ENCODE measurements around the gene PCGF6.

GRCh38 chr10:103316087-103316486 is 34.9 kb downstream of the PCGF6 start:
- no peak for TF ChIP-seq POLR2A (IDR thresholded peaks at IDR 0.05)
- TF ChIP-seq CTCF (IDR thresholded peaks at IDR 0.05), result no peak
